Cardiac fibroblast (primary cell): Measurements from ENCODE around the gene PHACTR3.

Experiments
- DNase-seq, 2 donors: peaks; one replicate each; pipeline versions ENCODE4 v3.0.0 to v3.0.0-alpha.2; 2010; ENCODE audit warnings: low read depth in 2 of 2
- H3K4me3 ChIP-seq, 2 donors: replicated peaks in 1 of 2; 1 replicate in 1 of 2; 2 replicates in 1 of 2; pipeline ENCODE4 v1.5.1; 2011; ENCODE audit warnings: low read depth in 2 of 2, low read length in 2 of 2, mild to moderate bottlenecking in 2 of 2, moderate library complexity in 1 of 2
- CTCF ChIP-seq: IDR thresholded peaks from one replicate; pipeline ENCODE4 v1.5.1; 2011; ENCODE audit warnings: low read depth, mild to moderate bottlenecking, low read length, inconsistent platforms

PHACTR3 gene

GRCh38 chr20:59620860-59621505, 16.6 kb downstream of the PHACTR3 start:
- no peak overlapping the region for H3K4me3 ChIP-seq
- TF ChIP-seq CTCF: no peak
- no peak for DNase-seq

GRCh38 chr20:59622496-59622895, 18.2 kb downstream of the PHACTR3 start:
- no peak overlapping the region for H3K4me3 ChIP-seq
- no peak for DNase-seq
- no peak for TF ChIP-seq CTCF

GRCh38 chr20:59623133-59623532, 18.8 kb downstream of the PHACTR3 start:
- no peak for TF ChIP-seq CTCF
- H3K4me3 ChIP-seq: no peak overlapping the region
- no peak for DNase-seq

GRCh38 chr20:59623583-59623982, 19.2 kb downstream of the PHACTR3 start:
- TF ChIP-seq CTCF: no peak
- DNase-seq: no peak
- no peak overlapping the region for H3K4me3 ChIP-seq

GRCh38 chr20:59624401-59624800, 20.1 kb downstream of the PHACTR3 start:
- DNase-seq: no peak
- H3K4me3 ChIP-seq: no peak overlapping the region
- TF ChIP-seq CTCF: no peak

GRCh38 chr20:59625214-59625922, 21.0 kb downstream of the PHACTR3 start:
- no peak for DNase-seq
- H3K4me3 ChIP-seq: no peak overlapping the region
- no peak for TF ChIP-seq CTCF
